HCT116 (cell line): Measurements from ENCODE around the gene PLB1. TPM values are rescaled to one million over a fixed set of nuclear protein-coding genes. Genes with fewer than 3 reads are reported as not detected.

Experiments
- ATAC-seq: fragments of 200-7000 bp; cut with Tn5 transposase; 2 replicates; pipeline ENCODE4 v1.9.1; 2020; ENCODE audit warnings: mild to moderate bottlenecking, moderate library complexity
- BruUV-seq: library from RNA; stranded (reverse); fragments of 400-500 nt; replicated peaks from 2 replicates; lab custom pipeline; 2021; lab: Mats Ljungman, UMichigan
- CTCF ChIA-PET: fragments of 300-600 bp; sonication (Branson Sonifier 250); formaldehyde crosslinking; loops from one replicate; lab custom pipeline; 2021; ENCODE audit warnings: antibody characterized with exemption; lab: Charles Lee
- POLR2A ChIA-PET: fragments of 300-600, 350-600 bp; sonication (Branson Sonifier 250); formaldehyde crosslinking; loops from one replicate; lab custom pipeline; 2021; ENCODE audit warnings: antibody characterized with exemption; lab: Charles Lee
- RAD21 ChIA-PET, 2 experiments: fragments of 300-600 bp; sonication (Branson Sonifier 250); formaldehyde crosslinking; loops; one replicate each; lab custom pipeline; 2023; ENCODE audit warnings: low total read pairs in 2 of 2; ENCODE audit not compliant: uncharacterized antibody in 2 of 2, unreplicated experiment in 2 of 2, low non-redundant PET in 1 of 2; lab: Charles Lee
- DNase-seq: peaks from one replicate; pipeline ENCODE4 v3.0.0-alpha.2; 2010; ENCODE audit warnings: low read depth, low spot score
- H2AFZ ChIP-seq: fragments of 200-600 bp; shearing (Covaris generic), sonication (generic); 2 replicates; pipeline ENCODE4 v1.6.1; 2017; ENCODE audit warnings: low read depth, mixed run types, mixed read lengths, antibody characterized with exemption, low read length; ENCODE audit not compliant: poor library complexity, severe bottlenecking
- H3K27ac ChIP-seq: 2 replicates; pipeline ENCODE4 v1.5.1; 2012; ENCODE audit warnings: low read depth, low read length
- H3K27me3 ChIP-seq: fragments of 200-600 bp; sonication (generic); 2 replicates; pipeline ENCODE4 v1.6.1; 2016; ENCODE audit warnings: mixed run types, low read length, mixed read lengths; ENCODE audit not compliant: insufficient read depth
- H3K36me3 ChIP-seq, 2 experiments: fragments of 200-500 bp in 1 of 2; fragments of 200-600 bp in 1 of 2; sonication (Bioruptor generic) in 1 of 2; sonication (generic) in 1 of 2; 2 replicates each; pipeline versions ENCODE4 v1.5.1 to v1.6.1; 2014 to 2016; ENCODE audit warnings: low read length in 2 of 2, inconsistent platforms in 1 of 2, mixed read lengths in 1 of 2, mixed run types in 1 of 2; ENCODE audit not compliant: insufficient read depth in 2 of 2, control insufficient read depth in 1 of 2
- H3K4me1 ChIP-seq, 2 experiments: fragments of 200-600 bp in 1 of 2; sonication (generic) in 1 of 2; 2 replicates each; pipeline versions ENCODE4 v1.5.1 to v1.6.1; 2012 to 2017; ENCODE audit warnings: low read length in 2 of 2, inconsistent platforms in 1 of 2, mild to moderate bottlenecking in 1 of 2, mixed read lengths in 1 of 2, mixed run types in 1 of 2, moderate library complexity in 1 of 2; ENCODE audit not compliant: insufficient read depth in 2 of 2, control insufficient read depth in 1 of 2
- H3K4me2 ChIP-seq: fragments of 200-600 bp; sonication (generic); 2 replicates; pipeline ENCODE4 v1.6.1; 2017; ENCODE audit warnings: mixed run types, low read length, mixed read lengths
- H3K4me3 ChIP-seq, 2 experiments: fragments of 200-600 bp in 1 of 2; sonication (generic) in 1 of 2; replicated peaks in 1 of 2; 2 replicates each; pipeline ENCODE4 v1.5.1; 2011 to 2016; ENCODE audit warnings: low read length in 2 of 2, control low read depth in 1 of 2, low read depth in 1 of 2, mild to moderate bottlenecking in 1 of 2, mixed read lengths in 1 of 2, mixed run types in 1 of 2
- H3K79me2 ChIP-seq: fragments of 200-600 bp; sonication (generic); 2 replicates; pipeline ENCODE4 v1.6.1; 2017; ENCODE audit warnings: mild to moderate bottlenecking, mixed run types, low read length, moderate library complexity, mixed read lengths; ENCODE audit not compliant: insufficient read depth
- H3K9ac ChIP-seq: fragments of 200-600 bp; sonication (generic); 2 replicates; pipeline ENCODE4 v1.6.1; 2016; ENCODE audit warnings: low read length, mixed read lengths
- H3K9me2 ChIP-seq: fragments of 200-600 bp; sonication (generic), shearing (Covaris generic); 2 replicates; pipeline ENCODE4 v1.6.1; 2017; ENCODE audit warnings: mixed run types, mild to moderate bottlenecking, moderate library complexity; ENCODE audit not compliant: insufficient read depth
- H3K9me3 ChIP-seq, 2 experiments: fragments of 200-500 bp in 1 of 2; fragments of 200-600 bp in 1 of 2; sonication (Bioruptor generic) in 1 of 2; sonication (generic) in 1 of 2; 2 replicates each; pipeline ENCODE4 v1.6.1; 2014 to 2017; ENCODE audit warnings: low read length in 2 of 2, mixed read lengths in 2 of 2, inconsistent platforms in 1 of 2, low read depth in 1 of 2, mild to moderate bottlenecking in 1 of 2, mixed run types in 1 of 2, moderate library complexity in 1 of 2; ENCODE audit not compliant: control insufficient read depth in 1 of 2, insufficient read depth in 1 of 2
- H4K20me1 ChIP-seq: fragments of 200-600 bp; sonication (generic), shearing (Covaris generic); 2 replicates; pipeline ENCODE4 v1.6.1; 2017; ENCODE audit warnings: mixed run types, mild to moderate bottlenecking, moderate library complexity; ENCODE audit not compliant: insufficient read depth
- EGR1 ChIP-seq: IDR thresholded peaks from 2 replicates; pipeline ENCODE4 v1.6.1; 2012; ENCODE audit warnings: low read depth
- JUND ChIP-seq: IDR thresholded peaks from 2 replicates; pipeline ENCODE4 v1.6.1; 2012
- POLR2A ChIP-seq: IDR thresholded peaks from 2 replicates; pipeline ENCODE4 v1.7.0; 2011; ENCODE audit warnings: borderline replicate concordance; ENCODE audit not compliant: insufficient read depth, insufficient read length; ENCODE audit errors: extremely low read depth
- POLR2AphosphoS5 ChIP-seq: IDR thresholded peaks from 2 replicates; pipeline ENCODE4 v1.6.1; 2011; ENCODE audit warnings: mild to moderate bottlenecking, low read depth, low read length, moderate library complexity
- RAD21 ChIP-seq: IDR thresholded peaks from 2 replicates; pipeline ENCODE4 v1.6.1; 2012; ENCODE audit warnings: low read depth, mild to moderate bottlenecking
- SP1 ChIP-seq: IDR thresholded peaks from 2 replicates; pipeline ENCODE4 v1.6.1; 2012; ENCODE audit warnings: low read depth
- TCF7L2 ChIP-seq: IDR thresholded peaks from 2 replicates; pipeline ENCODE4 v1.7.0; 2011; ENCODE audit warnings: borderline replicate concordance, inconsistent platforms; ENCODE audit not compliant: insufficient read depth, insufficient read length; ENCODE audit errors: extremely low read depth
- intact Hi-C: fragments of 100-400 bp; cut with micrococcal nuclease; formaldehyde crosslinking; loops from 2 replicates; pipeline ENCODE4 v1.10.0; 2022
- total RNA-seq: library from RNA; stranded (reverse); gene quantifications from one replicate; pipeline ENCODE4 v1.2.1, GENCODE V29; 2021; ENCODE audit not compliant: unreplicated experiment
- TF ChIP-seq, protein P1 (sequence below): IDR thresholded peaks from 2 replicates; pipeline ENCODE4 v1.6.1; 2012

PLB1 gene
- total RNA-seq, 1 experiment from 2014 or later = 0.49 TPM

DNA sequence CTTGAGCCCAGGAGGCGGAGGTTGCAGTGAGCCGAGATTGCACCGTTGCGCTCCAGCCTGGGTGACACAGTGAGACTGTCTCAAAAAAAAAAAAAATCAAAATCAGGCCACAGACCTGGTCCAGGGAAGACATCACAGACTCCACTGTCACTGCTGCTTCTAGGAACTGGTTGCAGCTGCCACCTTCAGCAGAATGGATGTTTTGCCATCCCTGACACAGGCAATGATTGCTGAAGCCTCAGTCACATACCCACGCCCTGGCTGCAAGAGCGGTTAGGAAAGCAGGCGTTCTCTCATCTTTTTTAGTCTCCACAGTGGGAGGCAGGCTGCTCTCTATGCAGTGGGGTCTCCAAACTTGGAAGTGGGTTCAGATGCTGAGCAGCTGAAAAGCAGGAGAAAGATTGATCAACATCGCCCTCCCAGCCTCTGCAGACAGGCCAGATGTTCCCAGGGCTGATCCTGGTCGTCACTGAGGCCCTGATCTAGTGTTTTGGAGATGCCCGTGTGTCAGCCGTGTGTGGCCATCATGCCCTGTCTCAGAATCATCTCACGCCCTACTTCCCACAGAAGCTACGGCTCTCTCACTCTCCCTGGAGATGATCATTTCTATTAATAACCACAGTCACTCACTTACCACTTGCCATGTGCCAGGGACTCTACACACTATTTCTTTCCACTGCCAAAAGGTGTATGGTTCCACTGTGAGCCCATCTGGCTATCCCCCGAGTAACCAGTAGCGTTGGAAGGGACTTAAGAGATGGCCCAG, 91.8 kb downstream of the PLB1 start:
- CTCF ChIA-PET = interaction anchor here (1.1 to 2.1 kb wide), 2 partner anchors 8 to 21 kb away, joined by 3 to 10 read pairs; no protein-coding TSS in a partner anchor
- H3K27me3 ChIP-seq = no peaks in the 10 kb centered on the region
- no peaks in the 10 kb centered on the region for H3K79me2 ChIP-seq
- H3K36me3 ChIP-seq = no peaks in the 10 kb centered on the region
- POLR2A ChIA-PET = no interaction called here
- no peak for TF ChIP-seq EGR1
- TF ChIP-seq SP1 = no peak
- no peak for TF ChIP-seq POLR2AphosphoS5
- TF ChIP-seq POLR2A = no peak
- TF ChIP-seq, protein P1, sequence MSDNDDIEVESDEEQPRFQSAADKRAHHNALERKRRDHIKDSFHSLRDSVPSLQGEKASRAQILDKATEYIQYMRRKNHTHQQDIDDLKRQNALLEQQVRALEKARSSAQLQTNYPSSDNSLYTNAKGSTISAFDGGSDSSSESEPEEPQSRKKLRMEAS = 0 out of 2 replicates have a peak, but pooled peaks have one; percentile 9
- TF ChIP-seq RAD21 = no peak
- no peak for TF ChIP-seq TCF7L2
- RAD21 ChIA-PET = no interaction called here
- no peaks in the 10 kb centered on the region for H4K20me1 ChIP-seq
- no peaks in the 10 kb centered on the region for H3K9me2 ChIP-seq
- DNase-seq (no peak), ATAC-seq (no peak)
- intact Hi-C loops = no loop called here
- H3K4me1 ChIP-seq = peaks cover 17 to 45% of the 10 kb centered on the region in 2 experiments
- BruUV-seq = no TSS peak
- H3K4me3 ChIP-seq = no peak overlapping the region
- no peak overlapping the region for H2AFZ ChIP-seq
- H3K9ac ChIP-seq = no peak overlapping the region
- H3K4me2 ChIP-seq = no peak overlapping the region
- H3K27ac ChIP-seq = no peak overlapping the region
- H3K9me3 ChIP-seq = no peaks in the 10 kb centered on the region

DNA sequence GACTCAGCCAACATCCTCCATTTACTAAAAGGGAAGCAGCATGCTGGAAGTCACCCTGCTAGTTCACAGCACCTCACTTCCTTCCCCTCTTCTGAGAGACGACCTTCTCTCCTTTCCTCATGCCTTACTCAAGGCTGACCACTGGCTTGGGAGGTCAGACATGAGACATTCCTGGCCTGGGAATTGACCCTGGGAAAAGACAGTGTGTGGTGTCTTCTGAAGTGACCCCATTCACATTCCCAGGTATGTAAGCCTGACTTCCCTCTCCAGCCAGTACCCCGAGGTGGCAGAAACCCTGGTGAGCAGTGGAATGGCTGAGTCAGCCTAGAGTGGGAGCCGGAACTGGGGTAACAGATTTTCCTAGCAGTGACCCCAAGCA, 92.4 kb downstream of the PLB1 start:
- no peak overlapping the region for H3K9ac ChIP-seq
- H4K20me1 ChIP-seq = no peaks in the 10 kb centered on the region
- POLR2A ChIA-PET = no interaction called here
- H3K4me2 ChIP-seq = no peak overlapping the region
- no peaks in the 10 kb centered on the region for H3K79me2 ChIP-seq
- no peak for DNase-seq
- intact Hi-C loops = no loop called here
- H3K4me1 ChIP-seq = peaks cover 17 to 40% of the 10 kb centered on the region in 2 experiments
- H3K4me3 ChIP-seq = no peak overlapping the region
- CTCF ChIA-PET = no interaction called here
- H2AFZ ChIP-seq = no peak overlapping the region
- H3K27ac ChIP-seq = no peak overlapping the region
- H3K36me3 ChIP-seq = no peaks in the 10 kb centered on the region
- RAD21 ChIA-PET = no interaction called here
- TF ChIP-seq, protein P1 = 0 out of 2 replicates have a peak, but pooled peaks have one; percentile 6
- no peak for TF ChIP-seq JUND
- TF ChIP-seq, all 23 proteins: peak for 1
- Histone ChIP-seq H3K27me3 (no peaks in the 10 kb centered on the region), H3K9me2 (no peaks in the 10 kb centered on the region), H3K9me3 (no peaks in the 10 kb centered on the region)
- ATAC-seq = no peak
- no TSS peak for BruUV-seq
